HG02571 (cell line): ENCODE results near the gene CYFIP2.
A peak's percentile ranks its signal among the peaks of the same experiment; 100 is the strongest.

ENCODE experiments used
- ATAC-seq: cut with Tn5 transposase; IDR thresholded peaks from one replicate; pipeline ENCODE4 v1.9.1; 2021; ENCODE audit warnings: mild to moderate bottlenecking, moderate library complexity; ENCODE audit not compliant: unreplicated experiment

Gene CYFIP2

GRCh38 chr5:157285310-157286035, 19.6 kb downstream of the CYFIP2 start:
- ATAC-seq: no peak

- no peak for ATAC-seq
Observed at GRCh38 chr5:157286761-157287211, 20.9 kb downstream of the CYFIP2 start.

- no peak for ATAC-seq
Observed at GRCh38 chr5:157288405-157289163, 22.7 kb downstream of the CYFIP2 start.

- ATAC-seq: no peak
Observed at GRCh38 chr5:157289164-157289819, 23.4 kb downstream of the CYFIP2 start.

- no peak for ATAC-seq
Observed at GRCh38 chr5:157290156-157290980, 24.4 kb downstream of the CYFIP2 start.

- peak; percentile 85 for ATAC-seq
Observed at GRCh38 chr5:157290981-157291711, 25.2 kb downstream of the CYFIP2 start.

GRCh38 chr5:157292599-157292998, 26.7 kb downstream of the CYFIP2 start:
- ATAC-seq: no peak

- ATAC-seq: no peak
Observed at GRCh38 chr5:157294407-157295091, 28.6 kb downstream of the CYFIP2 start.

- no peak for ATAC-seq
Observed at GRCh38 chr5:157295247-157295646, 29.3 kb downstream of the CYFIP2 start.

- ATAC-seq: no peak
Observed at GRCh38 chr5:157300564-157300963, 34.6 kb downstream of the CYFIP2 start.

GRCh38 chr5:157301066-157301465, 35.1 kb downstream of the CYFIP2 start:
- no peak for ATAC-seq

GRCh38 chr5:157303023-157303422, 37.1 kb downstream of the CYFIP2 start:
- no peak for ATAC-seq

- no peak for ATAC-seq
Observed at GRCh38 chr5:157303667-157304327, 37.9 kb downstream of the CYFIP2 start.

GRCh38 chr5:157306081-157306480, 40.2 kb downstream of the CYFIP2 start:
- ATAC-seq: no peak

GRCh38 chr5:157306692-157307471, 41.0 kb downstream of the CYFIP2 start:
- ATAC-seq: no peak

- no peak for ATAC-seq
Observed at GRCh38 chr5:157308836-157309465, 43.0 kb downstream of the CYFIP2 start.

- no peak for ATAC-seq
Observed at GRCh38 chr5:157309796-157310195, 43.9 kb downstream of the CYFIP2 start.

- ATAC-seq: no peak
Observed at GRCh38 chr5:157311595-157311994, 45.7 kb downstream of the CYFIP2 start.
